Measurements from ENCODE around the gene NDST3.
A peak's percentile ranks its signal among the peaks of the same experiment; 100 is the strongest.
"Not testable (repeated sequence)": the region's sequence is repeated elsewhere in the genome, so short reads cannot be mapped to it uniquely, and the experiment has no call there.

The NDST3 gene

DNA sequence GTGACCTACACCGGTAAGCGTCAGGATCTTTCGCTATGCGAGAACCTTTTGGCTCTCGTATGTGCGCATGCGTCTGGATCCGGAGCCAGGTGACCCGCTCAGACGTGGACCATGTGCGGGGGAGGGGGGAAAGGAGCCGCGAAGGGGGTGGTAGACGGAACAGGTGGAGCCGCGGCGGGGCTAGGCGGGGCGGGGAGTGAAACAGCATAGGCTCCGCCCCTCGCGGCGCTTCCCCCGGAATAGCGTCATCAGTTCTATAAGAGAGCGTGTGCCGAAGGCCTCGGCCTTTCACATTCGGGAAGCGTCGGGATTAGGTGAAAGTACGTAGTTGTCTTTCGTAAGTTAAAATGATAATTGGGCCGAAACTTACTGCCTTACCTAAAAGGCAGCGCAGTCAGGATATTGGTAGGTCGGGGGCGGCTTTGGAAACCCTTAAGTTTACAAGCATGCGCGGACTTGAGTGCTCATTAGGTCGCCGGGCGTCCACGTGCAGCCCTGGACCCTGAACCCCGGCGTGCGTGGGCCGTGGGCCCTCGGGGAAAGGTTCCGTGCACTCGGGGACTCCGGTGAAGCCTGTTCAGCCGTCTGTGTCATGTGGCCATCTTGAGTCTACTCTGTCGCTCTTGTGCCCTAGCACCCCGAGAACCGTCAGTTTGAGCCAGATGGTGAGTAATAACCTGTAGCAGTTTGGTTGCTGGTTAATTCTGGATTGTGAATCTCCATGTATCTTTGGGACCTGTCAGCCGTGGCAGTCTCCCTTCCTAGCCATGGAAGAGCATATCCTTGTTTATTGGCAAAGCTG, 244.4 kb downstream of the NDST3 start:
- peak; percentile 98 for DNase-seq

DNA sequence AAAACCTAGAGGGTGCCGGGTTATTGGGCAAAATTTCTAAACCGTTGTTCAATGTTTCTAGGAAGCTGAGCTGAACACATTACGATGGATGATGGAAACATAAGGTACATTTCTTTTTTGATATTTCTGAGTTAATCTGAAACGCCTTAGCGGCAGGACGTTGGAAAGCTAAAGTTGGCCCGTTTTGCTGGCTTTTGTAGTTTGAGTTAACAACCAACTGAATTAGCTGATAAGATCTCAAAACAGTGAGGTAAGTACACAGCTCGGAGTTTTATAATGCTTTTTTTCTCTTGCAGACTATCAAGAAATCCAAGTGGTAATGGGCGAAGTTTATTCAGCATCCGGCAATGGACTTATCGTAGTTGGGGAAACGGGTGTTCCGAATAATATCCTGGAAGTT, 245.0 kb downstream of the NDST3 start:
- DNase-seq: no peak

DNA sequence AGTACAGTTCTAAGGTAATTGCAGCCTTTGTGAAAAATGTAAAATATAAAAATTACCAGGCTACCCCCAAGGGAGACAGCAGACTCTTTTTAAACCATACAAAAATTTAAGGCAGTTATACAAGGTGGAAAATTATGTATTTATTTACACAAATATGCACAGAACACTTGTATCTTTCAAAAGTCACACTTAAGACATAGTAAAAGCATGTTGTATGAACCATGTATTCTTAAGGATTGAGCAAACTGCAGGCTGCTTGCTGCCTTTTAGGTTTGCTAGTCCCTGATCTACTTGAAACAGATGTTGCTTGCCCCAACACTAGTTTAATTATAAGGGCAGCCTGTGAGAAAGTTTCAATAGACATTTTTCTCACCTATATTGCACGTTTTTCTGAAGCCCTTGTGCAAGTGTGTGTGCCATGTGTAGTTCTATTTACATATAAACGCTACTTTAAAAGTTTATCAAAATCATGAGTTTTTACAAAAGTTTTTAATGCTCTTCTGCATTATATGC, 245.7 kb downstream of the NDST3 start:
- DNase-seq: peak; percentile 21

DNA sequence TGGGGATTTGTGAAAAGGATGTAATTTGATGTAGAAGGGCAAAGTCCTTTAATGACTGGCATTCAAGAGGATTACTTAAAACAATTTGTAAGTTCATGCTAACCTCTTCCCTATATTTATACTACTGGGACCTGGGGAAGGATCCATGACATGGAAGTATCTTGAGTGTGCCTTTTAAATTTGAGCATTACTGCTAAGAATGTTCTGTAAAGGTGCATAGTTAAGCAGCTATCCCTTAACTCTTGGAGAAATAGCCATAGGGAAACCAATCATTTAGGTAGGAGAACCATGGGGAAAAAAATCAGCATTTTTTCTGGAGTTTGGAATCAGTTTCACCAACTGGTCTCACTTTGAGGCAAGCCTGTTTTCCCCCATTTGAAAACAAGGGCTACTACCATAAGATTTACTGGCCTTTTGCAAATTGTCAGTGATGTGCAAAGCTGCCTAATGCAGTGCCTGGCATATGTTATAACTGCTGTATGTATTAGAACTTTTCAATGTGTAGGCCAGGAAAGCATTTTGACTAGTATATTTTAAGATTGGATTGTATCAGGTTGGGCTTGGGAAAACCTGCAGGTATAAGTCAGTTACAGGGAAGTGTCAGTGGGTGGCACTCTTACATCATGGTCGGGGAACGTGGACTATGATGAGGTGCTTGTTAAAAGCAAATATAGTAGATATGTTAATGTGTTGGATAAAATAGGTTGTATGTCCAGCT, 246.4 kb downstream of the NDST3 start:
- peak; percentile 54 for DNase-seq

DNA sequence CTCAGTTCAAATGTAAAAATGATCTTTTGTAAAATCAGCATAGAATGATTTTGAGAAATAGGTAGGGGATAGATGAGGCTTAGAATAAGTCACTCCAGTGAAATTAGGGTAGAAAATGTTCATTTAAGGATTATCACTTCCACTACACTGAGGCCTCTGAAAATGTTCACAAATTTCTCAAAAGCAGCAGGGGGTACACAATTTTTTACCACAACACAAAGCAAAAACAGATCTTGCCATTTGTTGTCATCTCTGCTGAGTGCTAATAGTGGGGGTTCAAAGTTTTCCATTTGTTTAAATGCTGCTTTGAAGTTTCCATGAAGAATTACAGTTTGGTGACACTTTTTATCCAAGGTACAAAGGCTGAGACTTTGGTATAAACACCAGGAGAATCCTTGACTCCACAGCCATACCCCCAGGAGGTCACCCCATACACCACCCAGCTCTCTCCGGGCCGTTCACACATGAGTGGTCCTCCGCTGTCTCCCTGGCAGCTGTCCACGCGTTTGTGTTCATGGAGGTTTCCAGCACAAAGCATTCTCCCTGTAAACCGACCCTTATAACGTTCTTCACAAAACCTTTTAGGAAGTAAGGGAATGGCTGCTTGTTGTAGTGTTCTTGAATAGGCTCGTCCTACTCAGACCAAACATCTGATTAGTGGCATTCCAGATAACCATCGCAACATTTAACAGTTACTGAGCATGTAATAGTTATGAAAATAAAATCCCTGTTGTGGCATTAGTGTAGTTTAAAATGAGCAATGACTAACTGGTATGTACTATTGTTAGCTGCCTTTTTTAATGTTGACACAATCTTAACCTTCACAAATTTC, 247.5 kb downstream of the NDST3 start:
- peak; percentile 25 for DNase-seq

DNA sequence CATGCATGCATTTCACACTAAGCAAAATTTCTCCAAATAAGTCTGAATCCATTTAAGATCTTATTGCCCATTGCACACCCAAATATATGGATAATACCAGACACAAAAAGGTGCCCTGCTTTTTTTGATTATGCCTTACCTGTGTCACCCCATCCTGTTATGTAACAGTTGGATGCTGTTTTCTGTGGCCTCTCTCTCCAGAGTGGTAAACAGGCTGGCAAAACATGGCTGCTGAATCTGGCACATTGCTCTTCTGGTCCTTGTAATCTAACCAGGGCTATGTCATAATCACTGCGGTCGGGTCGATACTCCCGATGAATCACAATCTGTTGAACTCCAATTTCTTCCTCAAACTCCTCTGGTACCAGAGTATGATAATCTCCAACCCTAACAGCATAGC, 248.4 kb downstream of the NDST3 start:
- peak; percentile 44 for DNase-seq

DNA sequence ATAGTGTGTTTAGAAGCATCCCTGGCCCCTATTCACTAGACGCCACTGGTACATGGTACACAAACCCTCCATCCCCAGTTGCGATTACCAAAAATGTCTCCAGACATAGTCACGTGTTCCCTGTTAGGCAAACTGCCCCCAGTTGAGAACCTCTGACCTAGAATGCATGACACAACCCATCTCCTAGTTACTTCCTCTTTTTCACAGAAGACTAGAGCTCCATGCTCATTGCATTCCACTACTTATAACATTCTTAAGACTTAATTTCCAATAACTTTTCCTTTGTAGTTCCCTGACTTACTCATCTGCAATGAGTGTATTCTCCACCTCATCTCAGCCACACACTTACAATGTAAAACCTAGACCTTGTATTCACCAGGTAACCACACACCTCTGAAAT, 249.9 kb downstream of the NDST3 start:
- no peak for DNase-seq

DNA sequence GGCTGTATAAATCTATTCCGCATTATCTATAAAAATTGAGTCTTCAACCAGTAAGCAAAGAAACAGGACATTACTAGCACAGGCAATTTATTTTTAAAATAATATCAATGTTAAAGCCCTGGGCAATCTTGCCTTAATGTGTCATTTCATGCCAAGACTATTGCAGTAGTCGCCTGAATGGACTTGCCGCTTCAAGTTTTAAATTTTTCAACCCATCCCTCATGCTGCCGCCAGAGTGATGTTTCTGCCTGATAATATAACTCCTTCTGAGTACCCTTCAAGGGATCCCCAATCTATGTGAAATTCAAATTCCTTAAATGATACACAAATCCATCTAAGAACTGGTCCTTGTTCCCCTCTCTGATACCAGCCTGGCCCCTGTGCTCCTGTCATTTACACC, 251.6 kb downstream of the NDST3 start:
- DNase-seq: no peak

DNA sequence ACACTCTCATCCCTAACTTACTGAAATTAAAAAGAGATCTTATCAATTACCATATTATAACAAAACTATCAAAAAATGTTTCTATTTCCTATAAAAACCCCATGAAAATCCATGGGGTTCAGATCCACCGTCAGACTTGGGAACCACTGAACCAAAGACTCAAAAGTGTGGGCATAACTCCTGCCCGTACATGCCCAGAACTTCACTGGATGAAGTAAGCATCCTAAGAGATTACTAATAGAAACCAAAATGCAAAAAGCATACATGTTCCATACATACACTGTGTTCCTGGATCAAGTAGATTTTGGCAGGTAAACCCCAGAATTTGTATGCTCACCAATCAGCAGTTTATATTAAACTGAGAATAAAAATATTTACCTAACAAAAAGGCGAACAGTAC, 252.4 kb downstream of the NDST3 start:
- DNase-seq: no peak

DNA sequence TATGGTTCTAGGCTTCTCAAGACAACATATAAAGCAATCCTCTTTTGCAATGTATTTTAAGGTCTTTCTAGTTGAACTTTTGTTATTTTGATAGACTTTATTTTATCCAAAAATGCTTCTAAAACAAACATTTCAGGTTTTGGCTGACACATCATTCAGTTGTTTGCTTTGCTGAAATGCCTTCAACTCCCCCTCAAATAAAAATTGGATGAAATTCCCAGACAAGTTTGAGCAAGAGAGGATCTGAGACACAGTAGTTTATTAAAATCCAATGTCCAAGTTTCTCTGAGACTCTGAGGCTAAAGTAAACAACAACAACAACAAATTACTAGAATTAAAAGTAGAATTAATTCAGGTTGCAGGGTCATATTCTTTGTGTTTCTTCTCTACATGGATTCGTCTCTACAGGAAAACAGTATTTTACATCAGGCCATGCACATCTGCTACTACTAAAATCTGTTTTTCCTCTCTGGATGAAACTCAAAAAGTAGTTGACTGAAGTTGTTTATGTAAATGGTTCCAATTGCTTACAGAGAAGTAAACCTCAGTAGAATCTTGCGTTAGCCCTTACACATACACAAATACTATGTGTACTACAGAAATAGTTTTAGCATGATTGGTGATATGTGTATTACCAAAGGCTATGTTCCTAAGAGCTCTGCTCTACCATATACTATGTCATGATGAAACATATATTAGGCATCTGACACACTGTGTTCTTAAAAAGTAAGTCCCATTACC, 253.6 kb downstream of the NDST3 start:
- no peak for DNase-seq

DNA sequence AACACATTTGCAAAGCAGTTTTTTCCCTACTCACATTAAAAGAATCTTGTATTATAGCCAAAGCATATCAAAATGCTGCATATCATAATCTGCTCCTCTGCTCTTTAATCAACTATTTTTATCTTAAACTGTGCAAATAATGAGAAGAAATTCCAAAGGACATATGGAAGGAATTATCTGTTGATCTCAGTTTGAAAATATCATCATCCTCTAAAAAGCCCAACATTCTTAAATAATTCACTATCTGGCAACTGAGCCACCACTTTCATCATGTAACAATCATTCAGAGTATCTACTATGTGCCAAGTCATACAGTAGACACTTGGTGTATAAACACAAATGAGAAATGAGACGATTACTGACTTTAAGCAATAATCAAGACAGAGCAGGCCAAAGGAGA, 255.5 kb downstream of the NDST3 start:
- DNase-seq: no peak

DNA sequence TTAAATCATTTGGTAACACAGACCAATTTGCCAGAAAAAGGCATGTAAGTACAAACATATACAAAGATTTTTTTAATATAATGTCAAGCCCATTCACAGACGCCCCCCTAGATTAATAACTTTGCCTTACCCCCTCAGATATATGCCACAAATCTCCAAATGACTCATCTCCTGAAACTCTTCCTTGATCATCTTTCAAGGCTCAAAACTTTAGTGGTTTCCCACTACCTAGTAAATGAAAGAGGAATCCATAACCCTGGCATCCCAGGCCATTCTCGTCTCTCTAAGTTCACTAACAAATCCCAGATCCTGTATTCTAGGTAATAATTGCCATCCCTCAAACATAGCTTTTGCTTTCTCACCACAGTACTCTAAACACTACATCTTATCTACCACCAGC, 256.7 kb downstream of the NDST3 start:
- no peak for DNase-seq

DNA sequence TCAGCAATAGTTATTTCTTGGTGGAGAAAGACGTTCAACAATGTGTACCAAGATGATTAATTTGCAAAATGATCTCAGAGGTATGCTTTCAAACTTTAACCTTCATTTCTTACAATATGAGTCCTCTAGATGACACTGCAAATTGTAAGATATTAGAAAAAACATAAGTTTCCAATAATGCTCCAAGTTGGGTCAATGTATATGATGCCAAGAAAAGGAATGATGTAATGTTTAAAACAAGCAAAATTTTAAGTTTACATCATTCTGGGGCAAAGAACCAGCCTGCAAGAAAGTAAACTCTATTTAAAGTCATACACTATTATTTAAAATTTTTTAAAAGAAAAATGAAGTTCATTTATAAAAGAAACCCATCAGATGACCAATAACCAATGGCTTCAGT, 262.4 kb downstream of the NDST3 start:
- DNase-seq: no peak

DNA sequence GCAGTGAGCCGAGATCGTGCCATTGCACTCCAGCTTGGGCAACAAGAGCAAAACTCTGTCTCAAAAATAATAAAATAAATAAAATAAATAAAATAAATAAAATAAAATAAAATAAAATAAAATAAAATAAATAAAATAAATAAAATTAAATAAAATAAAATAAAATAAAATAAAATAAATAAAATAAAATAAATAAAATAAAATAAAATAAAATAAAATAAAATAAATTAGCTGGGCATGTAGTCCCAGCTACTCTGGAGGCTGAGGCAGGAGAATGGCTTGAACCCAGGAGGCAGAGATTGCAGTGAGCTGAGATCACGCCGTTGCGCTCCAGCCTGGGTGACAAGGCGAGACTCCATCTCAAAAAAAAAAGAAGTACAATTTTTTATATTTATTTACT, 265.3 kb downstream of the NDST3 start:
- DNase-seq: not testable (repeated sequence)

DNA sequence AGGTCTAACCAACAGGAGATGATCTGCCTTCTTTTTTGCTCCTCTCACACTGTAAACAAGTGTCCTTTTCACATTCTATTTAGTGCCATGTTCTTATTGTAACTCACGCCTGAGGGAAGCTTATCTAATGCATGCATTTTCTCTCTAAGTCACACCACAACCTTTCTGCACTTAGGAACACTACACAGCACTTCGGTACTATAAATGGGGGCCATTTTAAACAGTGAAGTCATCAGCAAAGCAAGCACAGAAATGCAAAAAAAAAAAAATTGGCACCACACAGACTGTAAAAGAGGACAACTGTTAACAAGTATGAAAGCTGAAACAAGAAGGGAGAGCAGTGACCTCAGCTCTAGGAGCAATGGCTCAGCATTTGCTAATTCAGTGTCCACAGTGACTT, 273.4 kb downstream of the NDST3 start:
- DNase-seq: no peak
